NB4 (cell line): ENCODE measurements around the gene GPR137B.

Experiments used
- CTCF ChIP-seq: IDR thresholded peaks from one replicate; pipeline ENCODE4 v1.5.1; 2012; ENCODE audit warnings: low read depth, low read length
- POLR2A ChIP-seq: IDR thresholded peaks from 2 replicates; pipeline ENCODE4 v1.6.1; 2011; ENCODE audit warnings: mild to moderate bottlenecking; ENCODE audit not compliant: insufficient read length; ENCODE audit errors: extremely low read depth

DNA sequence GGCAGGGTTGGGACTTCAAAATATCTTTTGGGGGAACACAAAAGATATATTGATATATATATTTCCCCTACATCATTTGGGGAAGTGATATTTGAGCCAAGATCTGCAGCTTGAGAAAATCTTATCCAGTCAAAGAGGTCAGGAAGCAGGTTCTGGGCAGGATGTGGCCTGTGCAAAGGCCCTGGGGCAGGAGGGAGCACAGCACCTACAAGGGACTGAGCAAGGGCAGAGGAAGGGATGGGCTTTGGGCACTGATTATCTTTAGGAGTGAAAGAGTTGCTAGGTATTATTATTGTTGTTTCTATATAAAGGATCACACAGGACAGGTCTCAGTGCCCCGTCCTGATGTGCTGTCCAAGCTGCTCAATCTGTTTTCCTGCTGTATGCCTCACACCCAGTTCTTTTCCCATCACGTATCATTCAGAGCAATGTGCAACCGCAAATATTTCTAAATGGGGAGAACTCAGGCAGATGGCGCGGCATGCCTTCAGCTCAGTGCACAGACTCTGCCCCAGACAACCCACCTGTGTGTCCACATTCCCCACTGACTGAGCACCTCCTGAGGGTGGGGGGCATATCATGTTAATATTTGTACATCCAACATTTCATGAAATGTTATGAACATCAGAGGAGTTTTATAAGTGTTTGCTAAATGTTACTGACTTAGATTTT, 28.1 kb upstream of the GPR137B start:
- TF ChIP-seq POLR2A (no peak), CTCF (no peak)
